ENCODE measurements around the gene CYFIP2. TPM values are rescaled to one million over a fixed set of nuclear protein-coding genes. Genes with fewer than 3 reads are reported as not detected.

CYFIP2 gene
- total RNA-seq, 1 experiment from 2014 or later, result 74.7 TPM

GRCh38 chr5:157323107-157323706 is 57.3 kb downstream of the CYFIP2 start:
- no CpG with 5 or more reads among the region's 10 CpGs for WGBS (ENCODE audit: extremely low coverage, insufficient read length, low lambda C conversion rate)
- Histone ChIP-seq H3K14ac (ENCODE audit: insufficient read depth, low read length) (no peak overlapping the region), H2BK120ac (ENCODE audit: low read depth, low read length, poor library complexity, severe bottlenecking) (no peak overlapping the region), H4K5ac (ENCODE audit: insufficient read length, low read depth, low read length) (no peak overlapping the region), H2BK12ac (ENCODE audit: insufficient read length, low read depth, low read length) (no peak overlapping the region), H2BK20ac (ENCODE audit: low read depth, low read length, poor library complexity, severe bottlenecking) (no peak overlapping the region), H4K8ac (replicated peaks; ENCODE audit: insufficient read length, low read depth, low read length) (no peak overlapping the region), H3K9ac (ENCODE audit: extremely low read depth, insufficient read length, low read length) (no peak overlapping the region), H3K56ac (ENCODE audit: insufficient read length, low read depth, low read length) (no peak overlapping the region), H3K4ac (ENCODE audit: low read depth, low read length) (no peak overlapping the region), H3K18ac (ENCODE audit: insufficient read length, low read depth, low read length) (no peak overlapping the region), H4K91ac (ENCODE audit: insufficient read length, low read depth, low read length) (no peak overlapping the region), H3K4me1 (ENCODE audit: insufficient read depth, low read length) (no peaks in the 10 kb centered on the region), H3K27ac (ENCODE audit: insufficient read length, low read depth, low read length) (no peak overlapping the region), H3K27me3 (ENCODE audit: insufficient read depth, low read length) (no peaks in the 10 kb centered on the region), H2BK15ac (ENCODE audit: low read depth, low read length) (no peak overlapping the region), H3K23ac (ENCODE audit: insufficient read length, low read depth, low read length) (no peak overlapping the region), H4K20me1 (ENCODE audit: control insufficient read depth, insufficient read depth, insufficient read length) (no peaks in the 10 kb centered on the region), H3K79me2 (ENCODE audit: insufficient read depth, low read length) (no peaks in the 10 kb centered on the region), H3K79me1 (ENCODE audit: insufficient read depth, low read depth, low read length, poor library complexity, severe bottlenecking) (no peaks in the 10 kb centered on the region), H3K4me2 (ENCODE audit: insufficient read depth, insufficient read length, low read length) (no peak overlapping the region), H3K23me2 (ENCODE audit: insufficient read length, low read depth, low read length, poor library complexity, severe bottlenecking) (no peaks in the 10 kb centered on the region), H3K9me3 (ENCODE audit: control insufficient read depth, low read depth, low read length) (no peaks in the 10 kb centered on the region), H2AK5ac (ENCODE audit: insufficient read length, low read length) (no peak overlapping the region), H3T11ph (ENCODE audit: low read length) (no peak overlapping the region), H2BK5ac (ENCODE audit: insufficient read length, low read length) (no peak overlapping the region), H2AFZ (ENCODE audit: low read length) (no peak overlapping the region)
- Mint-ChIP-seq H3K4me1 (0 out of 4 replicates have a peak, but pooled peaks cover 0 to under 1% of the 10 kb centered on the region in 2 experiments), H3K36me3 (ENCODE audit: insufficient read depth in 1 of 3, low read depth in 3 of 3) (peaks cover 0 to 57% (median 36%) of the 10 kb centered on the region in 3 experiments; a peak in 5 of 7 replicates), H3K27me3 (ENCODE audit: low read depth) (no peaks in the 10 kb centered on the region), H3K9me3 (no peaks in the 10 kb centered on the region), H3K27ac (no peak overlapping the region), H3K4me3 (no peak overlapping the region)
- peak; percentile 54 for DNase-seq
- peak; percentile 74 for TF ChIP-seq CTCF (conservative IDR thresholded peaks at IDR 0.05)
